ENCODE measurements around the gene STIL.

The STIL gene

DNA sequence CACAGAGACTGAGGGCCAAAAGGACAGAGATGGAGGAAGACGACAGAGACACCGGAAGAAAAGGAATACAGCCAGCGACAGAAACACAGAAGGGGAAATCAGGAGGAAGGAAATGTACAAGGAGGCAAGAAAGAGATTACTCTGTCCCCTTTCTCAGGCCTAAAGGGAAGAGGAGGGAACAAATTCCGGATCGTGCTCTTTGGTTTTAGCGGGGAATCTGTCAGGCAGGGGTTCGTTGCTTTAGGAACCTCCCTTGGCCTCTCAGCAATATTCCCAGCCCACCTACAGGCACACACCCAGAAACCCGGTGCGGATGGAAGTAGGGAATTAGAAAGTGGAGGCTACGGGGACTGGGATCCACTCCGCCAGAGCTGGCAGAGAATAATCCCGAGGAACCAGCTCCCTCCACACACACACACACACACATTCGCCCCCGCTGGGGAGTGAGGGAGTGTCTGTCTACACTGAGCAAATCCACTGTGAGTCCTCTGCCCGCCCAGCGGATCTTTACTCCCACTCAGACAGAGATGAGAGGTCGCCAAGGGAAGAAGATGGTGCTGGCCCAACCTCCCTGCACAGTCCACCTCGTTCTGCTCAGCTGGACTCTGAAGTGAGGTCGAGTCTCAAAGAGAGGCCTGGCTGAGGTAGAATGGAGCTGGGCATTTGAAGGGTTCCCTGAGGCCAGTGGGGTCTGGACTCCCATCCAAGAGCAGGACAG, 87.7 kb downstream of the STIL start:
- H2BK15ac ChIP-seq (ENCODE audit: low read depth, poor library complexity, severe bottlenecking) = no peak overlapping the region
- H2BK120ac ChIP-seq (ENCODE audit: low read depth, low read length) = no peak overlapping the region
- 12% methylated on average over 10 of the region's 19 CpGs for WGBS
- H4K91ac ChIP-seq (ENCODE audit: low read length) = no peak overlapping the region
- no peak overlapping the region for H3K4ac ChIP-seq (ENCODE audit: low read depth in 1 of 2, low read length in 2 of 2)
- H3K18ac ChIP-seq (ENCODE audit: low read depth in 1 of 2, low read length in 2 of 2) = no peak overlapping the region
- no peak for DNase-seq
- H3K4me2 ChIP-seq (ENCODE audit: low read length, poor library complexity, severe bottlenecking) = no peak overlapping the region
- H4K8ac ChIP-seq (ENCODE audit: low read length) = no peak overlapping the region
- no peaks in the 10 kb centered on the region for H3K36me3 ChIP-seq (ENCODE audit: control insufficient read depth in 1 of 2, insufficient read depth in 2 of 2, low read depth in 1 of 2, low read length in 2 of 2)
- H3K9me3 ChIP-seq (ENCODE audit: control insufficient read depth, low read length) = peaks cover 9% of the 10 kb centered on the region
- no peak overlapping the region for H3K23ac ChIP-seq (ENCODE audit: low read length in 2 of 2)
- H2AK5ac ChIP-seq (ENCODE audit: low read length, severe bottlenecking) = no peak overlapping the region
- H3K4me1 ChIP-seq (ENCODE audit: control insufficient read depth, insufficient read depth, low read depth, low read length) = peaks cover 28% of the 10 kb centered on the region
- no peak overlapping the region for H3K9ac ChIP-seq (ENCODE audit: low read length)
- H2BK12ac ChIP-seq (ENCODE audit: low read length in 2 of 2) = no peak overlapping the region
- H3K27ac ChIP-seq (ENCODE audit: low read length, poor library complexity, severe bottlenecking) = no peak overlapping the region
- H2BK5ac ChIP-seq (ENCODE audit: low read depth, low read length, poor library complexity, severe bottlenecking) = no peak overlapping the region
- no peak overlapping the region for H3K4me3 ChIP-seq (ENCODE audit: insufficient read depth in 1 of 2, low read depth in 1 of 2, low read length in 2 of 2)
- peaks cover 96% of the 10 kb centered on the region in 2 experiments for H3K27me3 ChIP-seq (ENCODE audit: control insufficient read depth in 1 of 2, insufficient read depth in 1 of 2, low read length in 2 of 2)
- H3K79me1 ChIP-seq (replicated peaks; ENCODE audit: low read length, poor library complexity, severe bottlenecking) = no peaks in the 10 kb centered on the region
- no peak overlapping the region for H3K14ac ChIP-seq (ENCODE audit: low read length in 2 of 2)
- no peak overlapping the region for H2AFZ ChIP-seq (ENCODE audit: low read depth, low read length)

DNA sequence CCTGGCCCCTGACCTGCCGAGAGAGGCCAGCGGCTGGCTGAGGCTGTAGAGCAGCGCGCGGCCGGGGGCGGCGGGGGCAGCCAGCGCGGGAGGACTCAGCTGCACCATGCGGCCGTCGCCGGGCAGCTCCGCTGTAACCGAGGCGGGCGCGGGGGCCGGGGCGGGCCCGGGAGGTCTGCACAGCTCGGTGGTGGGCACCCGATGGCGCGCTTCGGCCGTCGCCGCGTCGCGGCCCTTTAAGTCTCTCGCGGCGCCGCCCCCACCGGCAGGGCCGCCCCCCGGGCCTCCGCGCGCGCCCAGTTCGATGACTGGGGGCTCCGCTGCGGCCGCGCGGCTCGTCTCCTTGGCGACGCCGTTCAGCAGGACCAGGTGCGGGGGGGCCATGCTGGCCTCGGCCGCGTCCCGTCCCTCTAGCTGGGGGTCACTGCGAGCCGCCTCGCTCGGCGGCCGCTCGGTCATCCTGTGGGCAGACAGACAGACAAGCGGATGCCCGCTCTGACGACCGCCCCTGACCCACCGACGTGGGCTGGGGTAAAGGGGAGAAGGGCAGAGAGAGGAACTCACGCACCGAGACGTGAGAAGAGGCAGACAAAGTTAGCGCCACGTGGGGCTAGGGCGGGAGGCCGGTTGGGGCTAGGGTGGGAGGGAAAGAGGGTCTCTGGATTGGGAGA, 88.4 kb downstream of the STIL start:
- no peak overlapping the region for H2AFZ ChIP-seq (ENCODE audit: low read depth, low read length)
- WGBS = 3% methylated on average over 58 of the region's 79 CpGs
- no peak overlapping the region for H3K23ac ChIP-seq (ENCODE audit: low read length in 2 of 2)
- peaks cover 24% of the 10 kb centered on the region for H3K4me1 ChIP-seq (ENCODE audit: control insufficient read depth, insufficient read depth, low read depth, low read length)
- H3K18ac ChIP-seq (ENCODE audit: low read depth in 1 of 2, low read length in 2 of 2) = no peak overlapping the region
- H4K8ac ChIP-seq (ENCODE audit: low read length) = no peak overlapping the region
- no peak overlapping the region for H2AK5ac ChIP-seq (ENCODE audit: low read length, severe bottlenecking)
- H3K14ac ChIP-seq (ENCODE audit: low read length in 2 of 2) = no peak overlapping the region
- peak overlapping the region in 1 of 2 experiments; percentile 34 for H3K4me3 ChIP-seq (ENCODE audit: insufficient read depth in 1 of 2, low read depth in 1 of 2, low read length in 2 of 2)
- H2BK5ac ChIP-seq (ENCODE audit: low read depth, low read length, poor library complexity, severe bottlenecking) = no peak overlapping the region
- H2BK15ac ChIP-seq (ENCODE audit: low read depth, poor library complexity, severe bottlenecking) = no peak overlapping the region
- H3K36me3 ChIP-seq (ENCODE audit: control insufficient read depth in 1 of 2, insufficient read depth in 2 of 2, low read depth in 1 of 2, low read length in 2 of 2) = no peaks in the 10 kb centered on the region
- no peak overlapping the region for H3K9ac ChIP-seq (ENCODE audit: low read length)
- peaks cover 96 to 97% of the 10 kb centered on the region in 2 experiments for H3K27me3 ChIP-seq (ENCODE audit: control insufficient read depth in 1 of 2, insufficient read depth in 1 of 2, low read length in 2 of 2)
- no peak overlapping the region for H2BK120ac ChIP-seq (ENCODE audit: low read depth, low read length)
- no peak overlapping the region for H3K27ac ChIP-seq (ENCODE audit: low read length, poor library complexity, severe bottlenecking)
- no peak overlapping the region for H2BK12ac ChIP-seq (ENCODE audit: low read length in 2 of 2)
- H3K4me2 ChIP-seq (ENCODE audit: low read length, poor library complexity, severe bottlenecking) = peak overlapping the region; percentile 61
- no peak overlapping the region for H4K91ac ChIP-seq (ENCODE audit: low read length)
- DNase-seq = no peak
- no peak overlapping the region for H3K4ac ChIP-seq (ENCODE audit: low read depth in 1 of 2, low read length in 2 of 2)
- peaks cover 9% of the 10 kb centered on the region for H3K9me3 ChIP-seq (ENCODE audit: control insufficient read depth, low read length)
- H3K79me1 ChIP-seq (replicated peaks; ENCODE audit: low read length, poor library complexity, severe bottlenecking) = no peaks in the 10 kb centered on the region

DNA sequence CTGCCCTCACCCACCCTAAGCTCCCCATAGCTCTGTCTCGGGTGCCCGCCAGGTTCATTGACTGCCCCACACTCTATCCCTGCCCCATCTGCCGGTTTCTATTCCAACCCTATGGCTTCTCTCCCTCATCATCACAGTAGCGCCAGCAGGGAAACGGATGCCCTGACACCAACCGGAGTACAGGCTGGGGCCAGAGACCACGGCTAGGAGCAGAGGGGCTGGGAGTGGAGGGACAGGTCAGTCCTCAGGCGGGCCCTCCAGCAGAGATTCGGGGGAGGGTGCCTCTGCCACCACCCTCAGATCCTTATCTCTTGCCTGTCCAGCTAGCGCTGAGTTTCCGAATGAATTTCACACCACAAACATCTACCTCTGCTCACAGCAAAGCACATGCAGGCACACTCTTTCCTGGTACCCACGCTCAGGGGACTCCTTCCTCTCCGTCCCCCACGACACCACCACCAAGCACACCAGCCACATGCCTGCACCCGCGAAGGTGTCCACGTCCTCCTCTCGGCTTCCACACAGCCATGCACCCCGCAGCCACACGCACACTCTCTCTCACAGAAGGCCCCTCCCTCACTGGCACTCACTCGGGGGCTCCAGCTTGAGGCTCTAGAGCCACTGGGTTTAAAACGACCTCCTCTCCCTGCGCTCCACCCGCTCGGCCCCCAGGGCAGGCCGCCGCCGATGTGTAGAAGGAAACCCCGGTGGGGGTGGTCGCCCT, 89.1 kb downstream of the STIL start:
- H3K27ac ChIP-seq (ENCODE audit: low read length, poor library complexity, severe bottlenecking) = no peak overlapping the region
- no peak overlapping the region for H3K9ac ChIP-seq (ENCODE audit: low read length)
- peaks cover 24% of the 10 kb centered on the region for H3K4me1 ChIP-seq (ENCODE audit: control insufficient read depth, insufficient read depth, low read depth, low read length)
- H2AK5ac ChIP-seq (ENCODE audit: low read length, severe bottlenecking) = no peak overlapping the region
- no peak overlapping the region for H2BK120ac ChIP-seq (ENCODE audit: low read depth, low read length)
- peaks cover 94 to 96% of the 10 kb centered on the region in 2 experiments for H3K27me3 ChIP-seq (ENCODE audit: control insufficient read depth in 1 of 2, insufficient read depth in 1 of 2, low read length in 2 of 2)
- H2BK15ac ChIP-seq (ENCODE audit: low read depth, poor library complexity, severe bottlenecking) = no peak overlapping the region
- no peak overlapping the region for H4K91ac ChIP-seq (ENCODE audit: low read length)
- H3K79me1 ChIP-seq (replicated peaks; ENCODE audit: low read length, poor library complexity, severe bottlenecking) = no peaks in the 10 kb centered on the region
- no peaks in the 10 kb centered on the region for H3K36me3 ChIP-seq (ENCODE audit: control insufficient read depth in 1 of 2, insufficient read depth in 2 of 2, low read depth in 1 of 2, low read length in 2 of 2)
- H3K4ac ChIP-seq (ENCODE audit: low read depth in 1 of 2, low read length in 2 of 2) = no peak overlapping the region
- peak overlapping the region in 1 of 2 experiments; percentile 34 for H3K4me3 ChIP-seq (ENCODE audit: insufficient read depth in 1 of 2, low read depth in 1 of 2, low read length in 2 of 2)
- peak overlapping the region in 1 of 2 experiments; percentile 92 for H3K23ac ChIP-seq (ENCODE audit: low read length in 2 of 2)
- no peak overlapping the region for H3K18ac ChIP-seq (ENCODE audit: low read depth in 1 of 2, low read length in 2 of 2)
- no peak overlapping the region for H3K14ac ChIP-seq (ENCODE audit: low read length in 2 of 2)
- no peak overlapping the region for H2AFZ ChIP-seq (ENCODE audit: low read depth, low read length)
- no peak overlapping the region for H2BK12ac ChIP-seq (ENCODE audit: low read length in 2 of 2)
- peaks cover 6% of the 10 kb centered on the region for H3K9me3 ChIP-seq (ENCODE audit: control insufficient read depth, low read length)
- WGBS = 4% methylated on average over 25 of the region's 30 CpGs
- no peak overlapping the region for H2BK5ac ChIP-seq (ENCODE audit: low read depth, low read length, poor library complexity, severe bottlenecking)
- H3K4me2 ChIP-seq (ENCODE audit: low read length, poor library complexity, severe bottlenecking) = peak overlapping the region; percentile 61
- no peak for DNase-seq
- H4K8ac ChIP-seq (ENCODE audit: low read length) = no peak overlapping the region
